WTC11 (cell line): ENCODE measurements around the gene CDK16.

Experiments
- CTCF ChIP-seq: fragments of 200-600 bp; IDR thresholded peaks from 2 replicates; pipeline ENCODE4 v1.8.0; 2022; ENCODE audit warnings: antibody characterized with exemption
- KAT7 ChIP-seq: sonication (generic); formaldehyde crosslinking; IDR thresholded peaks from 2 replicates; pipeline ENCODE4 v1.8.1; 2023; ENCODE audit warnings: missing genetic modification reagents, mild to moderate bottlenecking, borderline replicate concordance
- NR3C1 ChIP-seq: sonication (generic); formaldehyde crosslinking; conservative IDR thresholded peaks from 2 replicates; pipeline ENCODE4 v1.8.1; 2023; ENCODE audit warnings: low read depth, mild to moderate bottlenecking, missing genetic modification reagents
- TF ChIP-seq, protein P1 (sequence below): sonication (generic); formaldehyde crosslinking; IDR thresholded peaks from 2 replicates; pipeline ENCODE4 v1.8.0; 2022; ENCODE audit warnings: mild to moderate bottlenecking, missing genetic modification reagents
- TF ChIP-seq, protein P2 (sequence below): sonication (generic); formaldehyde crosslinking; IDR thresholded peaks from 2 replicates; pipeline ENCODE4 v1.8.1; 2023; ENCODE audit warnings: mild to moderate bottlenecking, missing genetic modification reagents, moderate library complexity
- TF ChIP-seq, protein P3 (sequence below): fragments of 250-450 bp; sonication (Bioruptor Pico); IDR thresholded peaks from 2 replicates; pipeline ENCODE4 v2.1.2; 2022; ENCODE audit warnings: mild to moderate bottlenecking, moderate library complexity

DNA sequence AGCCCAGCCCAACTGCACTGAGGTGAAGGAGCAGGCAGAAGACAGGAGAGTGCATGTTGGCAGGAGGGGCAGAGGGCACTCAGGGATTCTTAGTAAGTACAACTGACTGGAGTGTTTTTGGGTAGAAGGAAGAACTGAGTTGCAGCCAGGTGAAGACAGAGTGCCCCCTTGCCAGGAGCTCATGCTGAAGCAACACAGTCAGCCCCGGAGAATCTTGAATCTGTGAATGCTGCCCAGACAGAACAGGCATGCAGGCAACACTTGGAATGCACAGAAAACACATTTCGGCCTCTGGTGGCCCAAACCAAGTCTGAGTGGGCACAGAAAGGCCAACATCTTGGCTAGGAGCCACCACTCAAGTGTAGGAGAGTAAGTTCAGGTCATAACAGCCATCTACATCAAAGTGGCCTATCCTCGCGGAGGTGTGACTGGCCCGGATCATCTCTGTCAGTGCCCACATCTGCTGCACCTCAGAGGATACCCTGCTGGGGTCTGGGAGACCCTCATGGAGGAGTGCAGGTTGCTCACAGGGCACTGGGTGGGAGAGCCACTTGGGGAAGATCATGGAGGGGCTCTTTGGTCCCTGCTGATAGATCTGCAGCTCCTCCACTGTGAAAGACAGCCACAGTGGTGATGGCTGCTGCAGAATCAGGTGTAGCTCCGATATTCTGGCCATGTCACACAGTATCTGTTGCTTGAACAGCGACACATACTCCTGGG is 54.7 kb downstream of the CDK16 start:
- TF ChIP-seq NR3C1 (CRISPR knock-in tag) (no peak), CTCF (no peak), KAT7 (no peak)
- TF ChIP-seq, protein P1, sequence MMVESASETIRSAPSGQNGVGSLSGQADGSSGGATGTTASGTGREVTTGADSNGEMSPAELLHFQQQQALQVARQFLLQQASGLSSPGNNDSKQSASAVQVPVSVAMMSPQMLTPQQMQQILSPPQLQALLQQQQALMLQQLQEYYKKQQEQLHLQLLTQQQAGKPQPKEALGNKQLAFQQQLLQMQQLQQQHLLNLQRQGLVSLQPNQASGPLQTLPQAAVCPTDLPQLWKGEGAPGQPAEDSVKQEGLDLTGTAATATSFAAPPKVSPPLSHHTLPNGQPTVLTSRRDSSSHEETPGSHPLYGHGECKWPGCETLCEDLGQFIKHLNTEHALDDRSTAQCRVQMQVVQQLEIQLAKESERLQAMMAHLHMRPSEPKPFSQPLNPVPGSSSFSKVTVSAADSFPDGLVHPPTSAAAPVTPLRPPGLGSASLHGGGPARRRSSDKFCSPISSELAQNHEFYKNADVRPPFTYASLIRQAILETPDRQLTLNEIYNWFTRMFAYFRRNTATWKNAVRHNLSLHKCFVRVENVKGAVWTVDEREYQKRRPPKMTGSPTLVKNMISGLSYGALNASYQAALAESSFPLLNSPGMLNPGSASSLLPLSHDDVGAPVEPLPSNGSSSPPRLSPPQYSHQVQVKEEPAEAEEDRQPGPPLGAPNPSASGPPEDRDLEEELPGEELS (CRISPR knock-in tag), result no peak
- TF ChIP-seq, protein P2, sequence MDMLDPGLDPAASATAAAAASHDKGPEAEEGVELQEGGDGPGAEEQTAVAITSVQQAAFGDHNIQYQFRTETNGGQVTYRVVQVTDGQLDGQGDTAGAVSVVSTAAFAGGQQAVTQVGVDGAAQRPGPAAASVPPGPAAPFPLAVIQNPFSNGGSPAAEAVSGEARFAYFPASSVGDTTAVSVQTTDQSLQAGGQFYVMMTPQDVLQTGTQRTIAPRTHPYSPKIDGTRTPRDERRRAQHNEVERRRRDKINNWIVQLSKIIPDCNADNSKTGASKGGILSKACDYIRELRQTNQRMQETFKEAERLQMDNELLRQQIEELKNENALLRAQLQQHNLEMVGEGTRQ (CRISPR knock-in tag), result no peak
- TF ChIP-seq, protein P3, sequence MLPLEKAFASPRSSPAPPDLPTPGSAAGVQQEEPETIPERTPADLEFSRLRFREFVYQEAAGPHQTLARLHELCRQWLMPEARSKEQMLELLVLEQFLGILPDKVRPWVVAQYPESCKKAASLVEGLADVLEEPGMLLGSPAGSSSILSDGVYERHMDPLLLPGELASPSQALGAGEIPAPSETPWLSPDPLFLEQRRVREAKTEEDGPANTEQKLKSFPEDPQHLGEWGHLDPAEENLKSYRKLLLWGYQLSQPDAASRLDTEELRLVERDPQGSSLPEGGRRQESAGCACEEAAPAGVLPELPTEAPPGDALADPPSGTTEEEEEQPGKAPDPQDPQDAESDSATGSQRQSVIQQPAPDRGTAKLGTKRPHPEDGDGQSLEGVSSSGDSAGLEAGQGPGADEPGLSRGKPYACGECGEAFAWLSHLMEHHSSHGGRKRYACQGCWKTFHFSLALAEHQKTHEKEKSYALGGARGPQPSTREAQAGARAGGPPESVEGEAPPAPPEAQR, result no peak
